CD4-positive, alpha-beta T cell treated with Interleukin-10 for 1 hour (primary cell): ENCODE data around the gene UROC1.

Experiments used
- DNase-seq: peaks from one replicate; pipeline ENCODE4 v3.0.0-alpha.2; 2020

The UROC1 gene

DNA sequence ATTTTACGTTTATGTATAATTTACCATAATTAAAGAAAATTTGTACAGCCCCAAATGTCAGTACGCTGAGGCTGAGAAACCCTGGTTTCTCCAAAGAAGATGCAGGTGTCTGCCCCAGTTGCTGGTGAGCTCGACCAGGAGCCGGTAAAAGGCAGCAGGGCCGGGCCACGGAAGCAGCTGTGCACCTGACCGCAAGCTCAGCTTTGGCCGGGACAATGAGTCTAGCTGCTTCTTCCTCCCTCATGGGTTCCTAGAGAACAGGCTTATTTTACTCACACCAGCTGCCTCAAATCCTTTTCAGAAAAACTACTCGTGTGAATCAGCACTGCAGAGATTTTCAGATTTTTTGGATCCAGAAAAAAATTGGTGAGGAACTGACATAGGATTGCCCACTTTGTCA, 23.8 kb downstream of the UROC1 start:
- DNase-seq, result no peak

DNA sequence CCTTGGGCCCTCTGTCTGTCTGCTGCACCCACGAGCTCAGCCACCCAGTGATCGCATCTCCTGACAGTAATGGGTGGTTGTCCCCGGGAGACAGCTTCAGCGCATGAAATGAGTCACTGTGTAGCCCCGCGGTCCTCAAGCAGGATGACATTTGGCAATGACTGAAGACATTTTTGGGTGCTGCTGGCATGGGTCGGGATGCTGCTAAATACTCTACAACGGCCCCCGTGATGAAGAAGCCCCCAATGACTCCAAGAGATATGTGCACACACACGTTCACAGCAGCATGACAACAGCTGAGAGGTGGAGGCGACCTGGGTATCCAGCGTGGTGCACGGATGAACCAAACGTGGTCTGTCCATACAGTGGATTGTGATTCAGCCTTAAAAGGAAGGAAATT, 24.5 kb downstream of the UROC1 start:
- no peak for DNase-seq

DNA sequence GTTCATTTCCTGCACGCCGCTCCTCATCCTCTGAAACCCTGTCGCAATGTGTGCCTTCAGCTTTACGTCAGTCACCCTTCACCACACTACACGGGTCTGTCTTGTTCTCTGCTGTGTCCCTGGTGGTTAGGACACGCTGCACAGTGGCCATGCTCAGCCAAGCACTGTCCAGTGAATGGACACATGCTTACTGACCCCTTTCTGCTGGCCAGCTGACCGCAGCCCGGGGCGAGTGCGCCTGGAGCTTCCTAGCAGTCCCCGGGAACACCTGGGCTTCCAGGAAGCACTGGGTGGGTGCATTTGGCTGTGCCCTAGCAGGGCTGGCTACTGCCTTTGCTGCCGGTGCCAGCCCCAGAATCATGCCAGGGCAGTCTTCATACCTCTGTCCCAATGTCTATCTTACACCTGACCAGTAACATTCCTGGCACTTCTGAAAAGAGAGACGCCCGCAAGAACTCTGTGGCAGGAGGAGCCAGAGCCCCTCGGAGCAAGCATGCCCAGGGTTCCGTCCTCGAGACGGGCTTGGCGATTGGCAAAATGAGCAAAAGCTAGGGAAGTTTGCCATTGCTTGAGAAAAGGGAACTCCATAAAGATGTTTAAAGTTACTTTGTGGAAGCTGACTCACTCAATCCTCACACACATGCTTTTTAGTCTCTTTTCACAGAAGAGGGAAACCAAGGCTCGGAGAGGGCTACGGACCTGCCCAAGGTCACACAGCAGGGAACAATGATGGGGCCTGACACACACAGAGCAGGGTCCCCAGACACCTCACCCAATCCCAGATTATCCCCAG, 26.2 kb downstream of the UROC1 start:
- DNase-seq, result no peak

DNA sequence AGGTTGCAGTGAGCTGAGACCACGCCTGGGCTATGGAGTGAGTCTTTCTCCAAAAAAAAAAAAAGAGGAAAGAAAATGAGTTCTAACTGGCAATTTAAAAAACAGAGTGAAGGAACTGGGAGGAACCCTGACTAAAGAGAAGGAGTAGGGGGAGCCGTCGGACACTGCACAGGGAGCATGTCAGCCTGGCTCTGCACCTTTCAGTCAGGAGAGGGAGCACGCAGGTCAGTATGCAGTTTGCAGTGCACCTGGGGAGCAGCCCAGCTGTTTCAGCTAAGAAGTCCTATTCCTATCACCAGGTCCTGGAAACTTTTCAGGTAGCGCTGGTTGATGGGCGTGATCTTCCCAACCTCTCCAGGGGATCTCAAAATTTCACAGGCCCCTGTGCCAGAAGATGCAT, 27.0 kb downstream of the UROC1 start:
- no peak for DNase-seq

DNA sequence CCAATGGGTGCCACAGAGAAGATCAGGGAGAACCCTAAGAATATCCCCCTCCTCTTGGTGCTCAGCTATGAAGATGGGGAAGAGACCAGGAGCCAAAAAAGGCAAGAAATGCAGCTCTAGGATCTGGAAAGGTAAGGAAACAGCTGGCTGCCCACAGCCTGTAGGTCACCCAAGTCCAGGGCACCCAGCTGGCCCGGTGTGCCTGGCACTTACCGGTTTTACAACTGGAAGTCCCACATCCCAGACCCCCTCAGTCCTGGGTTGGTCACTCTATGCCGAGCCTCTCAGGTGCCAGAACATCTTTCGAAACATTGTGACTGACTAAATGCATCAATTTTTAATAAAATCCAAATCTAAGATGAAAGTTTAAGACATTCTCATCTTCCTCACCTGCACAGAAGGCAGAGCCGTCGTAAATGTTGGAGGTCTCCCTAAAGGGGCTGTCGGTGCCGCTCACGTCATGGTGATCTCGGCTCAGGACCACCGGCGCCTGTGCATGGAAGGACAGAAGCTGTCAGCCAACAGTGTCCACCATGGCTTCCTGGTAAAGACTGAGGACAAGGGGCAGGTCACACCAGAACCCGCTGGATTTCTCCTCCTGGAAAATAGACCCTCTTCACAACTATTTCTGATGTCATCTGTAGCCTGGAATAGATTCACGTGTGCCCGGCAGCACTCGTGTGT, 28.5 kb downstream of the UROC1 start:
- DNase-seq, result no peak

DNA sequence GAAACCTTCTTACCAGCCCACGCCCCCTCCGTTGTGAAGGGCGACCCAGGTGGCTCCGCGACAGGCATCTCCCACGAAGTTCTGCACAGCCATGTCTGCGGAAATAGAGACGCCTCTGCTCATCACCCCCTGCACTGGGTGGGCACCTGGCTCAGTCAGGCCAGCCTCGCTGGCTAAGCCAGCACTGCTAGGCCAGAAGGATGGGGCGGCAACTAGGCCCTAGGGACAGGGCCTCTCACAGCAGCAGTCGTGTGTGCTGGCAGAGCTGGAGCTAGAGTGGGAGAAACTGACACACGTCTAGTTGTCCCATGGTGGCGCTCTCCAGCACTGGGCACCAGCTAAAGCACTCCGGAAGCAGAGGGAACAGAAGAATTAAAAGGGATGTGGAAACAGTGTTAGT, 29.4 kb downstream of the UROC1 start:
- DNase-seq, result no peak

DNA sequence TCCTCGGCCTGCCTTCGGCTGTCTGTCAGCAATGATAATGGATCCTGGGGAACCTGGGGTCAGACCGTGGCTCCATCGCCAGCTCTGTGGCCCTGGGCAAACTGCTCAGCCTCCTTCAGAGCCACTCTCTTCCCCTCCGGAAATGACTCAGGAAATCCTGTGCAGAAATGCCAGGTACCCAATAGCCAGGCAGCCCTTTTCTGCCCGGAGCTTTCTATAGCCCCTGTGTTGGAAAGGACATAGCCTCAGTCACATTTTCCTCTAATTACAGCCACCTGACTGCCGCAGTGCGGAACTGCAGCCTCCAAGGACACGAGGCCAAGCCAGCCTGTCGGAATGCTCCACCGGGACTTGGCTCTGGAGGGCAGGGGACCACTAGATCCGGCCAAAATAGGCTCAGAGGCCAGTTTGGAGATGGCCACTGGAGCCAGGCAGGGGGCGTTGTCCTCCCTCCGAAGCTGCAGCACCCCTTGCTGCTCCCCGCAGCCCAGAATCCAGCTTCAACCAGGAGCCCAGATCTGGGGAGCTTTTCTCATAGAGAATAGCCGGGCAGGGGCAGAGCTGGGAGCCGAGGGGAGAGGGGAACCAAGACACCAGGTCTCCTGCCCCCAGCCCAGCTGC, 30.3 kb downstream of the UROC1 start:
- no peak for DNase-seq

DNA sequence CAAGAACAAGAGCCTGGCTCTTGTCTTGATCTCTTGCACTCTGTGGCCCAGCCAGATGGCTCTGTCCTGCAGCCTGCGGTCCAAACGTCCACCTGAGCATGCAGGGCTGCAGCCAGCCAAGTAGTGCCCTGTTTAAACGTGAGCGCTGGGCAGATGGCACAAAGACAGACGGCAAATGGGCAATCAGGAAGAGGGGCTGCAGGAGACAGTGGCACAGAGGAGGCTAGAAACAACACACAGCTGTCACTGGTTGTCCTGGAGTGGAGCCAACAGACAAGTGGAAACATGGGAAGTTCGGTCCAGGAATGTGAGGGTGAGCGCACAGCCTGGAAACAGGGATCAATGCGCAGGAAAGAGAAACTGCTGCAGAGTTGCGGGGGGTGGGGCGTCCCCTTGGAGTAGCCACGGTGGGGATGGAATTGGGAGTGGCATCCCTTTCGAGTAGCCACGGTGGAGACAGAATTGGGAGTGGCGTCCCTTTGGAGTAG, 31.2 kb downstream of the UROC1 start:
- no peak for DNase-seq

DNA sequence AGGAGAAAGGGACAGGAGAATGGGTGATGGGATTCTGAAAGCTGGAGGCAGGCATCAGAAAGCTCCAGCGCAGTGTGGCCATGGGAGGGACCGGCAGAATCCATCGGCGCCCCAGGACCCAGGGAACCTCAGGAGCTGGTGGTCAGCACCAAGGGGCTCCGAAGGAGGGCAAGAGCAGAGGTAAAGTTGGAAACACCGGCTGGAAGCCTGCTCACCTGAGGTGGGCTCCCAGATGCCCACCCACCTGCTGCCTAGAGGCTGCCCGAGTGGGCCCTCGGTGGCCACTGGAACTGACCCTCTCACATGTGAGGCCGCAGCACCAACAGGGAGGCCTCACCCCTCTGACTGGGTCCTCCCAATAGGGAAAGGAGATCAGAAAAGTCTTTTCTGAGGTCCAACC, 31.6 kb downstream of the UROC1 start:
- no peak for DNase-seq

DNA sequence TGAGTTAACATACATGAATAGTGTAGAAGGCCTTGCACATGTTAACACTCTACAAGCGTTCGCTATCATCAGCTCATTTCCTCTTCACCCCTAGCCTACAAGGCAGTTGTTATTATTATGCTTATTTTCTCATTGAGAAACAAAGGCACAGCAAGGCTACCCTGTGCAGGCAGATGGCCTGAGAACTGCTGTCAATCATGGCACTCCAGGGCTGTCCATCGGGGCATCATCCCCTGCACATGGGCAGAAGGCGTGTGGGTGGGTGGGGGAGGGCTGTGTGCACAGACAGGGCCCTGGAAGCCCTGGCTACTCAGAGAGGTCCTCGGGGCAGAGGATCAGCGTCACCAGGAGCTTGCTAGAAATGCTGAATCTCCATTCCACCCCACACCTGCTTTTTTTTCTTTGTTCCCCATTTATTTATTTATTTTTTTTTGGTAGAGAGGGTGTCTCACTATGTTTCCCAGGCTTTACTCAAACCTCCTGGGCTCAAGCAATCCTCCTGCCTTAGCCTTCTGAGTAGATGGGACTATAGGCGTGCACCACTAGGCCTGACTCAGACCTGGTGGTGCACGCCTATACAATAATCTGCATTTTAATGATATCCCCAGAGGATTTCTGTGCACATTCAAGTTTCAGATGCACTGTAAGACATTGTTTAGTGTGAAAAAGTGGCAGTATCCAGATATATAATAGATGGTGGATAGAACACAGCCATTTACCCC, 32.2 kb downstream of the UROC1 start:
- DNase-seq, result no peak

DNA sequence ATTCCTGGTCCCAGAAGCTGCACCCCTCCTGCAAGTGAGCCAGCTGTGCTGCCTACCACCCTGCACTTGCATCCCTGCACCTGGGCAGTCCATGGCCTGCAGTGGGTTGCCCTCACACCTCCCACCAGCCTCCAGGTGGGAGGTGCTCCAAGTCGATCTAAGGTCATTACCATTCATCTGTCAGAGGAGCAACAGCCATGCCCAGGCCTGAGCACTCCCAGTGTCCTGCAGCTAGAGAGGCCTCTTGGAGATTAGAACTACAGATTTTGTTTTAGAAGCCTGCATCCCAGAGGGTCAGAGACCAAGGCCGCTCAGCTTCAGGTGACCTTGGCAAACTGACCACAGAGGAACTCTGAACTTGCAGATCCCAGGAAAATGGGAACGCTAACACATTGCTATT, 32.9 kb downstream of the UROC1 start:
- no peak for DNase-seq

DNA sequence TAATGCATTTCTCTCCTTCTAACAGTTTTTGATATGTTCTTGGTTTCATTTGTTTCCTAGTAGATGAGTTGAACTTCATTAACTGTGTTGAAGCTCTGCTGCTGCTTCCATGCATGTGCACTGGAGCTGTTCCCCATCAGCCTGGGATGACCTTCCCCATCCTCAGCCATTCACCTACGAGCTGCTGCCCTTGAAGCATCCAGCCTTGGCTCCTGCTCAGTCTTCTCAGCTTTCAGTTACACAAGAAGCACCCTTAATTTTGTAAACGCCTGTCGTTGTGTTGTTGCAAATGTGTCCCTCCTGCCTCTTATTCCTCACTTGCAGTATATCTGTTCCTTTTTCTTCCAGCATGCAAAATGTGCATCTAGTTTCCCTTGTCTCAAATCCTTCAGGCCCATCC, 33.4 kb downstream of the UROC1 start:
- DNase-seq, result no peak

DNA sequence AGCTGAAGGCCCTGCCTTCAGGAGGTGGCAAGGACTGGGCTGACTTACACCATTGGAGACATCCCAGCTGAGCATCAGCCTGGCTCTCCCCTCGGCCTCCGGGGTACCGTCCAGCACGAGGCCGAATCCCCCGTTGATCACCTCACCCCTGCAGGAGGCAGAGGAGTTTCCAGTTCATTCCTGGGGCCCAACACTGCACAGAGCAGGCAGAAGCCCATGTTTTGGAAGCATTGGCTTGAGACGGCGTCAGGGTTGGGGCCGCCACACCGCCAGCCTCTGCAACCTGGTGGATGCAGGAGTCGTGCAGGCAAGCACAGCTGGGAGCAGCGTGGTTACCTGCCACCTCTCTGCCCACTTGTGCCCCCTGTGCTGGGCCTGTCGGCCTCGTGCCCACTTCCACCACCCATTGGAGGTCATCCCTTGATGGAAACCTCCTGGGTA, 34.2 kb downstream of the UROC1 start:
- no peak for DNase-seq

DNA sequence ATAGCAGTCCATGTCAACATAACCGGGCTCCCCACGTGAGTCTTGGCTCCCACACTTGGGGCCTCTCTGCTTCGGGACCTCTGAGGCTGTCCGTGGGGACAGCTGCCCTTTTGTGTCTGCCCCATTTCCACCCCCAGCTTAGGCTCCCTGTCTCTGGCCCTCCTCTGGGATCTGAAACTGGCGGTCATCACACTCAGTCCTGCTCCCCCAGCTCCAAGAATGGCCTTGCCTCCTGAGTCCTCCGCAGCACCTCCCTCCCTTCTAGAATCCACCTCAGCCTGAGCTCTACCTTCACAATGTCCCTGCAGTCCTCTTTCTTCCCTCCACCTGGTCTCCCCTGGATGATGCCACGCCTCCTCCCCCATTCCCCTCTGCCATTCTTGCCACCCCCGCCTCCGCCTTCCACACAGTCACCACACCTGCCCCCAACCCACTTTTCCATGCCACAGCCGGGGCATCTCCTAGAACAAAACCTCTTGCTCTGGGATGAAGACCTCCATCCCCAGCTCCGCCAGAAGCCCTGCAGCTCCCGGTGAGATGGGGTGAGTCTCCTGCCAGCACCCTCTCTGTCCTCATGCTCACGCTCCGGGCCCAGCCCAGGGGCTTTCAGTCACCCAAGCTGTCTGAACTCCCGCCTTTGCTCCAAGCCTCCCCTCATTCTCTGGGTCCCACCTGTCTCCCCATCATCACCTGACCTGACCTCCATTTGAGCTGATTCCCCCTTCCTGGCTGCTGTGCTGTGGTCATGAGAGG, 34.9 kb downstream of the UROC1 start:
- DNase-seq, result no peak

DNA sequence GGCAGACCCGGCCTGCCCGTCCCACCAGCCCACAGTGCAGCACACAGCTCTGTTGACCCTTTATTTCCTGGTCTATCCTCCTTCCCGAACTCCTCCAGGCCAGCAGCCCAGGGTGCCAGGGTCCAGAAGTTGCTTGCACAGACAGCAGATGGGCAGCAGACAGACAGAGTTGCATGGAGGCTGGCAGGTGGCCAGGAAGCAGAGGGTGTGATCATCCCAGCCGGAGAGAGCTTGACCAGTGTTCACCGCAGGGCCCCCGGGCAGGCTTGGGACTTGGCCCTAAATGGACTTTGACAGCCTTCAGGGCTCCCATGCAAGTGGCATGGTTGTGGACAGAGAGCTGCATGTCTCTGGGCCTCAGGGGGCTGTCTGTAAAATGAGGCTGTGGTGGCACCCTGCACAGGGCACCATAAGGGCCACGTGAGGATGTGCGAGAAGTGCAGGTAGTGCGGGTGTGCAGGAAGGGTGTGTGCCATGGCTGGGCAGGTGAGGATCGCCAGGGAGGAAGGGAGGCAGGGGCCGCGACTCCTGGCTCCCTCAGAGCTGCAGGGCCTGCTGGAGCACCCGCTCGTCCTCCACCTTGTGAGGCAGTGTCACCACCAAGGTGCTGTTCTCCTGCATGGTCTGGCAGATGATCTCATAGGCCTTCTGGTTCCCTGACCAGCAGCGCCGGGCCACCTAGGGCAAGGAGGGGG, 35.6 kb downstream of the UROC1 start:
- no peak for DNase-seq

DNA sequence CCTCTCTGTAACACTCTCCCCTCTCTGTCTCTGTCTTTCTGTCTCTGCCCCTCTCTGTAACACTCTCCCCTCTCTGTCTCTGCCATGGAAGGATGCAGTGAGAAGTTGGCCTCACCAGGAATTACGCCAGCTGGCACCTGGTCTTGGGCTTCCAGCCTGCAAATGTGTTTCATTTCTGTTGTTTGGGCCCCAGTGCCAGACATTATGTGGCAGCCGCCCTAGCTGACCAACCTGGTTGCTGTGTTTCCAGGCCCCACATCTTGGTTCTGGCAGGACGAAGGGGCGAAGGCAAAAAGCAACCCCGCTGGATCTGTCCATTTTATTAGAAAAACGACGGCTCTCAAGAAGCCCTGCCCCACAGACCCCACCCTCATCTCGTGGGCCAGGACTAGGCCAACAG, 36.7 kb downstream of the UROC1 start:
- DNase-seq, result no peak

DNA sequence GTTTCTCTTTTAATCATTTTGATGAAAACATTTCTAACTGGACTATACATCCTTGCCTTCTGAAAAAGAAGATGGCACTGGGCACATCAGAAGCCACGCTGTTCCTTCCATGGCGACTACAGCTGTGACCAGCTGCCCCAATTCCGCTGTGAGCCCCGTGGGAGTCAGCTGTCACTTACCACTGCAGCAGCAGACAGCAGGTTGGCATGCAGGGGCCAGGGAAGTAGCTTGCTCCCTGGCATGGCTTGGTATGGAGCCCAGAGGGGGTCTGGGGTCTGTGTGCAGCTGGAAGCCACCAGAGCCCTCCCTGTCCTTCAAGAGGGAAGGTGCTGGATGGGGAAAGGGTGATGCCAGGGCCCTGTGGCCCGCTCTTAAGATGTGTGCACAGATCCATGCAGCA, 37.4 kb downstream of the UROC1 start:
- no peak for DNase-seq

DNA sequence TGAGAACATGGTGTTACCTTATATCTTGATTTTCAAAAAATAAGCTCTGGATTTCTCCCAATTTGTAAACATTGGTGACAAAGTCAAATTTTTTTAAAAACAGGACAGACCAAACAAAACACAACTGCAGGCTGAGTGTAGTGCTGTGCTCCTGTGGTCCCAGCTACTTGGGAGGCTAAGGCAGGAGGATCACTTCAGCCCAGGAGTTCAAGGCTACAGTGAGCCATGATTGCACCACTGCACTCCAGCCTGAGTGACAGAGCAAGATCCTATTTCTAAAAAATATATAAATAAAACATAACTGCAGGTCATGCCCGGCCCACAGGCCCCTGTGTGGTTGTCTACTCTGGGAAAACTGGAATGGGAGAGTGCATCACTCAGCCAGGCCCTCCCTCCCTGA, 37.9 kb downstream of the UROC1 start:
- DNase-seq, result no peak

DNA sequence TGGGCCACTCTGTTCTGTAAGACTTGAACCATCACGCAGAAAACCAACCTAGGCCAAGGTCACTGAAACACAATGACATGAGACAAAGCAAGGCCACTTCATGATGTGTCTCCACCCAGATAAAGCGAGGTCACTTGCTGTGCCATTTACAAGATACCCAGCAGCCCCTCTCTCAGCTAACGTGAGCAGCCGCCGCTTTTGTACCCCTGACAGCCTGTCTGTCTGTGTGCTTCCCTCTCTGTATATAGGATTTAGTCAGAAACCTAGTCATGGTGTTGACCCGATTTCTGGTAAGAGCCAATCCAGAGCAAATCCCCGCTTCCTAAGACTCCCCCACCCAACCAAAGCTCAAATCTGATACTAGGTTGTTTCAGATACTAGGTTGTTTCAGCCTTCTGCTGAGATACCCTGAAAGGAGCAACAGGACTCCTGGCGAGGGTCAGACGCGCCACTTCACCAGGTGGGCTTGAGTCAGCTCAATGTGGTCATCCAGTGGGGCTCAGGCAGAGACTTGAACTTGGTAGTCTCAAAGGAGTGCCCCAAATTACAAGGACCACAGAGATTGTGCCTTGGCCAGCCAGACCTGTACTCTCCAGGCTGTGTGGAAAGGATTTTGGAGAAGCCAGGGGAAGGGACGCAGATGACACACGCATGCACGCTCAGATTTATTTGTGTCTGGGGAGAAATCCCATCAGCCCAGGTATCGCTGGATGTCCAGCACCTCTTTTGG, 38.8 kb downstream of the UROC1 start:
- no peak for DNase-seq

DNA sequence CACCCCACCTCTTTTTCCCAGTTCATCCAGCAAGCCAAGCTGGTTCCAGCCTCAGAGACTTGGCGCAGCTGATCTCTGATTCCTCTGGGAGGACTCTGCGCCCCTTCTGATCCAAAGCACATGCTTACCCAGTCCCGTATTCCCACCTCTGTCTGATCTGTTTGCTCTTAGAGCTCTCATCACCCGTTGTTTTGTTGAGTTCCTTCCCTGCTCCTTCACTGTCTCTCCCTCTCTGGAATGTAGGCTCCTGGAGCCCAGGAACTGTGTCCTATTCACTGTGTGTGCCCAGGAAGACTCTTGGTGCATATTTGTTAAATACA, 40.6 kb downstream of the UROC1 start:
- no peak for DNase-seq
